ENCODE results near the gene FCER2. TPM values are rescaled to one million over a fixed set of nuclear protein-coding genes. Genes with fewer than 3 reads are reported as not detected.
A peak's percentile ranks its signal among the peaks of the same experiment; 100 is the strongest.

The FCER2 gene
- total RNA-seq, 1 donor from 2014 or later: 0.46 TPM

GRCh38 chr19:7729831-7730285 is 27.9 kb upstream of the FCER2 start:
- no peak for DNase-seq (ENCODE audit: low spot score)
- no peaks in the 10 kb centered on the region for H3K4me1 Mint-ChIP-seq (ENCODE audit: low read depth)
- H3K27ac Mint-ChIP-seq: no peak overlapping the region
- peaks cover 59% of the 10 kb centered on the region for H3K27me3 Mint-ChIP-seq (ENCODE audit: low read depth)
- H3K36me3 Mint-ChIP-seq (ENCODE audit: low read depth): no peaks in the 10 kb centered on the region
- intact Hi-C loops (cut with micrococcal nuclease): no loop called here
- no peak overlapping the region for H3K4me3 Mint-ChIP-seq (ENCODE audit: low read depth)
- no peaks in the 10 kb centered on the region for H3K9me3 Mint-ChIP-seq

- no peak overlapping the region for H3K4me3 Mint-ChIP-seq (ENCODE audit: low read depth)
Observed at GRCh38 chr19:7729211-7729610, 27.3 kb upstream of the FCER2 start.

GRCh38 chr19:7725791-7726190 is 23.9 kb upstream of the FCER2 start:
- no peaks in the 10 kb centered on the region for H3K4me1 Mint-ChIP-seq (ENCODE audit: low read depth)
- H3K4me3 Mint-ChIP-seq (ENCODE audit: low read depth): no peak overlapping the region
- H3K9me3 Mint-ChIP-seq: no peaks in the 10 kb centered on the region
- no peak overlapping the region for H3K27ac Mint-ChIP-seq
- intact Hi-C loops (cut with micrococcal nuclease): no loop called here
- no peaks in the 10 kb centered on the region for H3K36me3 Mint-ChIP-seq (ENCODE audit: low read depth)
- no peak for DNase-seq (ENCODE audit: low spot score)
- H3K27me3 Mint-ChIP-seq (ENCODE audit: low read depth): peaks cover 32% of the 10 kb centered on the region

More at GRCh38 chr19:7729211-7729610, 27.3 kb upstream of the FCER2 start:
- peaks cover 56% of the 10 kb centered on the region for H3K27me3 Mint-ChIP-seq (ENCODE audit: low read depth)
- DNase-seq (ENCODE audit: low spot score): no peak
- intact Hi-C loops (cut with micrococcal nuclease): no loop called here
- no peaks in the 10 kb centered on the region for H3K9me3 Mint-ChIP-seq
- no peaks in the 10 kb centered on the region for H3K36me3 Mint-ChIP-seq (ENCODE audit: low read depth)
- no peaks in the 10 kb centered on the region for H3K4me1 Mint-ChIP-seq (ENCODE audit: low read depth)
- no peak overlapping the region for H3K27ac Mint-ChIP-seq

DNA sequence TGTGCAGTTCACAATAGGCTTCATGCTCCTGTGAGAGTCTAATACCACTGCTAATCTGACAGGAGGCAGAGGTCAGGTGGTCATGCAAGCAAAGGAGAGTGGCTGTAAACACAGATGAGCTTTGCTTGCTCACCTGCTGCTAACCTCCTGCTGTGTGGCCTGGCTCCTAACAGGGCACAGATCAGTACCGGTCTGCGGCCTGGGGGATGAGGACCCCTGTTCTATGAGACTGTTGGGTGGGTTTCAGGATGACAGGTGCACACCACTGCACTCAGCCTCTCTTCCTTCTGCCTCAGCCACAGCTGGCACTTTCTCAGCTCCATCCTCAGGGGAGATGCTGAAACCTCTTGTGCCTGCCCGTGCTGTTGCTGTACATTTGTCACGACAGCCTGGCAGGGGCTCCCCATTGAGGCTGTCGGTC is 20.3 kb upstream of the FCER2 start:
- H3K27ac Mint-ChIP-seq: no peak overlapping the region
- DNase-seq (ENCODE audit: low spot score): no peak
- H3K36me3 Mint-ChIP-seq (ENCODE audit: low read depth): no peaks in the 10 kb centered on the region
- H3K9me3 Mint-ChIP-seq: no peaks in the 10 kb centered on the region
- no peaks in the 10 kb centered on the region for H3K4me1 Mint-ChIP-seq (ENCODE audit: low read depth)
- H3K27me3 Mint-ChIP-seq (ENCODE audit: low read depth): peaks cover under 1% of the 10 kb centered on the region
- no peak overlapping the region for H3K4me3 Mint-ChIP-seq (ENCODE audit: low read depth)
- intact Hi-C loops (cut with micrococcal nuclease): no loop called here

GRCh38 chr19:7720351-7720750 is 18.4 kb upstream of the FCER2 start:
- intact Hi-C loops (cut with micrococcal nuclease): no loop called here
- Mint-ChIP-seq H3K36me3 (ENCODE audit: low read depth) (no peaks in the 10 kb centered on the region), H3K27me3 (ENCODE audit: low read depth) (no peaks in the 10 kb centered on the region), H3K4me3 (ENCODE audit: low read depth) (no peak overlapping the region), H3K4me1 (ENCODE audit: low read depth) (no peaks in the 10 kb centered on the region), H3K9me3 (peaks cover 7% of the 10 kb centered on the region), H3K27ac (no peak overlapping the region)
- no peak for DNase-seq (ENCODE audit: low spot score)

DNA sequence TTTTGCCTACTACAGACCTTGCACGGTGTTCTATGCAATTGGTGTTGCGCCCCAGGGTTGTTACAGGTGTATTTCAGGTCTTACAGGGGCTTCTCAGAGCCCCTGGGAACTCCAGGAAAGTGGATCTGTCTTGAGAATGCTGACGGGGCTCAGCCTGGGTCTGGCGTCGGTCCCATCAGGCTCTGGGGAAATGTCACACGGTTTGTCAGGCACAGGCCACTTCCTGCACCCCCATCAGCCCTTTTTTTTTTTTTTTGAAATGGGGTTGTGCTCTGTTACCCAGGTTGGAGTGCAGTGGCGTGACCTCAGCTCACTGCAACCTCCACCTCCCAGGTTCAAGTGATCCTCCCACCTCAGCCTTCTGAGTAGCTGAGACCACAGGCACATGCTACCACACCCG is 16.7 kb upstream of the FCER2 start:
- Mint-ChIP-seq H3K27me3 (ENCODE audit: low read depth) (peaks cover 1% of the 10 kb centered on the region), H3K4me3 (ENCODE audit: low read depth) (no peak overlapping the region), H3K27ac (no peak overlapping the region), H3K9me3 (peaks cover 7% of the 10 kb centered on the region), H3K4me1 (ENCODE audit: low read depth) (no peaks in the 10 kb centered on the region), H3K36me3 (ENCODE audit: low read depth) (no peaks in the 10 kb centered on the region)
- intact Hi-C loops (cut with micrococcal nuclease): no loop called here
- no peak for DNase-seq (ENCODE audit: low spot score)

DNA sequence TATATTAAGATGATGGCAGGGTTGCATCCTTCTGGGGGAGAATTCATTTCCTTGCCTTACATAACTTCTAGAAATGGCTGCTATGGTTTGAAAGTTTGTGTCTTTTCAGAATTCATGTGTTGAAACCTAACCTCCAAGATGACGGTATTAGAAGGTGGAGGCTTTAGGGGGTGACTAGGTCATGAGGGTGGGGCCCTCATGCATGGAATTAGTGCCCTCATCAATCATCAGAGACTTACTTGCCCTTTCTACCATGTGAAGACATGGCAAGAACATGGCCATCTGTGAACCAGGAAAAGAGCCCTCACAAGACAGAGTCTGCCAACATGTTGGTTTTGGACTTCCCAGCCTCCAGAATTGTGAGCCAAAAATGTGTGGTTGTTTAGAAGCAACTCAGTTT is 14.8 kb upstream of the FCER2 start:
- H3K9me3 Mint-ChIP-seq: peaks cover 7% of the 10 kb centered on the region
- no peak for DNase-seq (ENCODE audit: low spot score)
- no peak overlapping the region for H3K4me3 Mint-ChIP-seq (ENCODE audit: low read depth)
- intact Hi-C loops (cut with micrococcal nuclease): no loop called here
- H3K27ac Mint-ChIP-seq: no peak overlapping the region
- H3K36me3 Mint-ChIP-seq (ENCODE audit: low read depth): no peaks in the 10 kb centered on the region
- H3K4me1 Mint-ChIP-seq (ENCODE audit: low read depth): no peaks in the 10 kb centered on the region
- H3K27me3 Mint-ChIP-seq (ENCODE audit: low read depth): peaks cover 1% of the 10 kb centered on the region

GRCh38 chr19:7715671-7716070 is 13.7 kb upstream of the FCER2 start:
- no peaks in the 10 kb centered on the region for H3K4me1 Mint-ChIP-seq (ENCODE audit: low read depth)

GRCh38 chr19:7710616-7711015 is 8.7 kb upstream of the FCER2 start:
- H3K4me3 Mint-ChIP-seq (ENCODE audit: low read depth): no peak overlapping the region

More at GRCh38 chr19:7715671-7716070, 13.7 kb upstream of the FCER2 start:
- intact Hi-C loops (cut with micrococcal nuclease): no loop called here
- H3K36me3 Mint-ChIP-seq (ENCODE audit: low read depth): no peaks in the 10 kb centered on the region
- H3K27me3 Mint-ChIP-seq (ENCODE audit: low read depth): peaks cover 1% of the 10 kb centered on the region
- H3K9me3 Mint-ChIP-seq: peaks cover 7% of the 10 kb centered on the region
- DNase-seq (ENCODE audit: low spot score): no peak
- H3K4me3 Mint-ChIP-seq (ENCODE audit: low read depth): no peak overlapping the region
- no peak overlapping the region for H3K27ac Mint-ChIP-seq

DNA sequence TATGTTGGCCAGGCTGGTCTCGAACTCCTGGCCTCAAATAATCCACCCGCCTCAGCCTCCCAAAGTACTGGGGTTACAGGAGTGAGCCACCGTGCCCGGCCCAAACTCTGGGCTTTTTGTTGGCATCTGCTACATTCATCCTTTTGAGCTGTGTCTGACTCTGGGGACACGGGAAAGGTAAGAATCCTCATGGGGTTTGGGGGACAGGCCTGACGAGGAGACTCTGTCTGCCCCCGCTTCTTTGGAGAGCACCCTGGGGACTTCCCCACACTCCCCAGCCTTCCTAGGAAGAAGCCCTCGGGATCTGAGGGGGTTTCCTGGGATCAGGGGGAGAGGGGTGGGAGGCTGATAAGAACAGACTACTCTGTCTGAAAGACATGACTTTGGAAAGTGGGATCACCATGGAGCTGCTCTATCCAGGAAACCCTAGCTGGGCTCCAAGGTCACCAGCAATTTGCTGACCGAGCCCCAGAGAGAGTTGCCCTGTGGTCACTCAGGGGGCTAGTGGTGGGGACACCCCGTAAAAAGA is 8.1 kb upstream of the FCER2 start:
- H3K9me3 Mint-ChIP-seq: no peaks in the 10 kb centered on the region
- H3K4me3 Mint-ChIP-seq (ENCODE audit: low read depth): no peak overlapping the region
- H3K27me3 Mint-ChIP-seq (ENCODE audit: low read depth): peaks cover 3% of the 10 kb centered on the region
- H3K36me3 Mint-ChIP-seq (ENCODE audit: low read depth): no peaks in the 10 kb centered on the region
- no peak overlapping the region for H3K27ac Mint-ChIP-seq
- no peak for DNase-seq (ENCODE audit: low spot score)
- intact Hi-C loops (cut with micrococcal nuclease): no loop called here
- H3K4me1 Mint-ChIP-seq (ENCODE audit: low read depth): peaks cover 18% of the 10 kb centered on the region

More at GRCh38 chr19:7710616-7711015, 8.7 kb upstream of the FCER2 start:
- peaks cover 16% of the 10 kb centered on the region for H3K4me1 Mint-ChIP-seq (ENCODE audit: low read depth)
- no peak overlapping the region for H3K27ac Mint-ChIP-seq
- no peaks in the 10 kb centered on the region for H3K36me3 Mint-ChIP-seq (ENCODE audit: low read depth)
- H3K9me3 Mint-ChIP-seq: no peaks in the 10 kb centered on the region
- DNase-seq (ENCODE audit: low spot score): no peak
- H3K27me3 Mint-ChIP-seq (ENCODE audit: low read depth): peaks cover 3% of the 10 kb centered on the region
- intact Hi-C loops (cut with micrococcal nuclease): no loop called here

DNA sequence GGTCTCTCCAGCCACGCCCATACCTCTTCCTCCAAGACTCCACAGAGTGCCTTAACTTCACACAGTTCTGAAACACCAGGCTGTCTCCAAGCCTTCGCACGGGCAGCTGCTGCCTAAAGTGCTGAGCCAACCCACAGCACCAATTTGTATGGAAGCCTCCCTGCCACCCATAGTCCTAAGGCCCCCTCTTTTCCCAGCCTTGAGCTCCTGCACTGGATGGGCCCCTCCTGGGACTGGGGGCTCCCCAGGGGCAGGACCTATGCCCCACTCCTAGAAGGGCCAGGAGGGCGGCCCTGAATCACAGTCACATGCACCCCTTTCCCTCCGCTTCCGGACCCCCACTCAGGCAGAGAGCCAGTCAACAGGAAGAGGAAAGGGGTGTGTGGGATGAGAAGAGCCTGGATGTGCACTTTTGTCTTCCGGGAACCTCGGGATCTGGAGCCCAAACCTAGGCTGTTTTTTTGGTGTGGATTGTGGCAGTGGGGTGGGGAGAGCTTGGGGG is 5.1 kb upstream of the FCER2 start:
- intact Hi-C loops (cut with micrococcal nuclease): no loop called here
- Mint-ChIP-seq H3K4me1 (ENCODE audit: low read depth) (peaks cover 20% of the 10 kb centered on the region), H3K36me3 (ENCODE audit: low read depth) (no peaks in the 10 kb centered on the region), H3K27me3 (ENCODE audit: low read depth) (peaks cover 12% of the 10 kb centered on the region), H3K9me3 (no peaks in the 10 kb centered on the region), H3K27ac (no peak overlapping the region), H3K4me3 (ENCODE audit: low read depth) (no peak overlapping the region)
- no peak for DNase-seq (ENCODE audit: low spot score)

DNA sequence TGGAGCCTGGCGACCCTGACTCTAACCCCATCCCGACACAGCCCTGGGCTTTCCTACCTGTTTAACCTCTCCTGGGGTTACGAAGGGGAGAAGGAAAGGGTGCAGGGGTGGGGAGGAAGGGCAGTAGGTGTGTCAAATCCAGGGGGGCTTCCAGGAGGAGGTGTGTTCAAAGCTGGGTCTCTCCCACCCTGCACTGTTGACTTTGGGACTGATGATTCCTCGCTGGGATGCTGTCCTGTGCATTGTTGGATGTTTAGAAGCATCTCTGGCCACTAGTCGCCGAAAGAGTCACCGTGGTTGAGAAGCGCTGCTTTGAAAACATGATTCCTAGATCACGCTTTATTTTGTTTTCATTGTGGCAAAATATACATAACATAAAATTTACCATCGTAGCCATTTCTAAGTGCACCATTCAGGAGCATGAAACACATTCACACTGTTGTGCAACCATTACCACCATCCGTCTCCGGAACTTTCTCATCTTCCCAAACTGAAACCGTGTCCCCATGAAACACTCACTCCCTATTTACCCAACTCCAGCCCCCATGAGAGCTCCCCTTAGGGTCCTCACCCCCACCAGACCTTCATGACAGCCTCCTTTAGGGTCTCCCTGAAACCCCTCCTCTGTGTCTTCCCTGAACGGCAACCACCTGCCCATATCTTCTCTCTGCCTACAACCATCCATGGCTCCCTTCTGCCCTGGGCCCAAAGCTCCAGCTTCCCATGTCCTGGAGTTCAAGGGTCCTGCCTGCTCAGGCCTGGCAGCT is 4.4 kb upstream of the FCER2 start:
- no peaks in the 10 kb centered on the region for H3K36me3 Mint-ChIP-seq (ENCODE audit: low read depth)
- DNase-seq (ENCODE audit: low spot score): no peak
- no peaks in the 10 kb centered on the region for H3K9me3 Mint-ChIP-seq
- peaks cover 12% of the 10 kb centered on the region for H3K27me3 Mint-ChIP-seq (ENCODE audit: low read depth)
- intact Hi-C loops (cut with micrococcal nuclease): no loop called here
- H3K4me1 Mint-ChIP-seq (ENCODE audit: low read depth): peaks cover 20% of the 10 kb centered on the region
- H3K27ac Mint-ChIP-seq: peak overlapping the region; percentile 63
- peak overlapping the region; percentile 31 for H3K4me3 Mint-ChIP-seq (ENCODE audit: low read depth)

DNA sequence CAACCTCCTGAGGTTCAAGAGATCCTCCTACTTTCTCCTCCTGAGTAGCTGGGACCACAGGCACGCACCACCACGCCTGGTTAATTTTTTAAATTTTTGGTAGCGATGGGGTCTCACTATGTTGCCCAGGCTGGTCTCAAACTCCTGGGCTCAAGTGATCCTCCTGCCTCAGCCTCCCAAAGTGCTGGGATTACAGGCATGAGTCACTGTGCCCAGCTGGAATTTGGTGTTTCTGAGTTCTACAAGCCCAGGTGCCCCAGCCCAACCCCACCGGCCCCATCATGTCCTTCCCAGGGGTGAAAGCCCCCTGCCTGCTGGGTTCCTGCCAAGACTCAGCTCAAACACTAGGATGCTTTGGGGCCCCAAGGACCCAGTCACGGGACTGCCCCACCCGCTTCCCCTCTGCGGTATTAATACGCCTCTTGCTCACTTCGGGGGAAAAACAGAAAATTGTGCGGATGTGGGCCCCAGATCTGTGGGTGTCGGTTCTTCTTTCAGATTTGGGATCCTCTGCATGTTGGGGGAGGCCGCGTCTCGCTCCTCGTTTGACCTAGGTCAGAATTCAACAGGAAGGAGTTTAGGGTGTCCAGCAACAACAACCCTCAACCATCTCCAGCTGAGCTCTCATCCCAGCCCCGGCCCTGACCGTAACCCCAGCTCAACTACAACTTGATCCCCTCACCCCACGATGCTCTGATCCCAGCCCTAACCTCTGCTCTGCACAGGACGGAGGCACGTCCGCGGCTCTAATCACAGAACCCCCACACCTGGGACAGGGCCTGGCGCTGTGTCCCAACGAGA is 3.7 kb upstream of the FCER2 start:
- Mint-ChIP-seq H3K27me3 (ENCODE audit: low read depth) (peaks cover 12% of the 10 kb centered on the region), H3K4me3 (ENCODE audit: low read depth) (peak overlapping the region; percentile 31), H3K36me3 (ENCODE audit: low read depth) (no peaks in the 10 kb centered on the region), H3K4me1 (ENCODE audit: low read depth) (peaks cover 20% of the 10 kb centered on the region), H3K27ac (peak overlapping the region; percentile 63), H3K9me3 (no peaks in the 10 kb centered on the region)
- peak; percentile 64 for DNase-seq (ENCODE audit: low spot score)
- intact Hi-C loops (cut with micrococcal nuclease): no loop called here

Data from activated T-helper 2 cell treated with anti-CD3 and anti-CD28 coated beads, Interferon-gamma antibody, Interleukin-2, Interleukin-4, amounts not matched to agents 10 μg/mL and 5 μg/mL and 100 μg/mL, durations not matched to agents 14 hours and 24 hours and 36 hours (primary cell).